Thoracic aorta (tissue), 2 donors: ENCODE results near the gene RPP40. TPM values are rescaled to one million over a fixed set of nuclear protein-coding genes. Genes with fewer than 3 reads are reported as not detected.

ENCODE experiments used
- ATAC-seq: fragments of 150-250 bp; one replicate; pipeline ENCODE4 v1.8.0; 2017; ENCODE audit warnings: low read depth; ENCODE audit not compliant: insufficient number of reproducible peaks, low FRiP score
- DNase-seq: peaks from one replicate; pipeline ENCODE4 v3.0.0-alpha.2; 2020; ENCODE audit warnings: low spot score
- H3K27ac ChIP-seq, 2 donors: fragments of 200-600 bp; sonication (generic); 1 replicate in 1 of 2; 2 replicates in 1 of 2; pipeline ENCODE4 v1.5.1; 2016; ENCODE audit warnings: mild to moderate bottlenecking in 2 of 2, moderate library complexity in 2 of 2
- H3K27me3 ChIP-seq: fragments of 200-600 bp; sonication (generic); replicated peaks from 2 replicates; pipeline ENCODE4 v1.6.0; 2016; ENCODE audit warnings: mild to moderate bottlenecking; ENCODE audit not compliant: insufficient read depth
- H3K36me3 ChIP-seq: fragments of 200-600 bp; sonication (generic); one replicate; pipeline ENCODE4 v1.5.1; 2016
- H3K4me1 ChIP-seq, 2 donors: fragments of 200-600 bp; sonication (generic); 1 replicate in 1 of 2; 2 replicates in 1 of 2; pipeline versions ENCODE4 v1.5.1 to v1.6.0; 2016; ENCODE audit warnings: low read depth in 2 of 2, mild to moderate bottlenecking in 1 of 2; ENCODE audit not compliant: control insufficient read depth in 1 of 2
- H3K4me3 ChIP-seq: fragments of 200-600 bp; sonication (generic); 2 replicates; pipeline ENCODE4 v1.5.1; 2016; ENCODE audit warnings: mild to moderate bottlenecking
- H3K9me3 ChIP-seq: fragments of 200-600 bp; sonication (generic); 2 replicates; pipeline ENCODE4 v1.5.1; 2016
- CTCF ChIP-seq: fragments of 200-600 bp; sonication (generic); IDR thresholded peaks from one replicate; pipeline ENCODE4 v1.5.1; 2019; ENCODE audit warnings: antibody characterized with exemption
- total RNA-seq, 2 donors: library from RNA; depleted of rRNA; stranded (reverse); fragments of >200 nt; gene quantifications; one replicate each; pipeline versions ENCODE4 v1.1.0 to v1.2.3, GENCODE V29; 2016

RPP40 gene
- total RNA-seq, 2 donors from 2014 or later, result 2.4 to 11.4 TPM

- Histone ChIP-seq H3K9me3 (peaks cover 10% of the 10 kb centered on the region), H3K36me3 (no peaks in the 10 kb centered on the region), H3K27ac (no peak overlapping the region), H3K27me3 (no peaks in the 10 kb centered on the region), H3K4me3 (no peak overlapping the region), H3K4me1 (peaks cover 0 to 11% of the 10 kb centered on the region in 2 donors)
- no peak for TF ChIP-seq CTCF
- DNase-seq (no peak), ATAC-seq (no peak)
Measured at GRCh38 chr6:4977468-4977867, 26.4 kb downstream of the RPP40 start.

DNA sequence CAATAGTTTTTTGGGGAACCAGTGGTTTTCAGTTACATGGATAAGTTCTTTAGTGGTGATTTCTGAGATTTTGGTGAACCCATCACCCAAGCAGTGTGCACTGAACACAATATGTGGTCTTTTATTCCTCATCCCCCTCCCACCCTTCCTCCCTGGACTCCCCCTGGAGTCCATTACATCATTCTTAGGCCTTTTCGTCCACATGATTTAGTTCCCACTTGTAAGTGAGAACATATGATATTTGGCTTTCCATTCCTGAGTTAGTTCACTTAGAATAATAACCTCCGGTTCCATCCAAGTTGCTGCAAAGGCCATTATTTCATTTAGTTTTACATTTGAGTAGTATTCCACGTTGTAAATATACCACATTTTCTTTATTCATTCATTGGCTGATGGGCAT, 28.3 kb downstream of the RPP40 start:
- Histone ChIP-seq H3K9me3 (peaks cover 10% of the 10 kb centered on the region), H3K4me1 (peaks cover 0 to 11% of the 10 kb centered on the region in 2 donors), H3K36me3 (no peaks in the 10 kb centered on the region), H3K27ac (no peak overlapping the region), H3K27me3 (no peaks in the 10 kb centered on the region), H3K4me3 (no peak overlapping the region)
- TF ChIP-seq CTCF, result no peak
- ATAC-seq, result no peak
- no peak for DNase-seq

- DNase-seq, result no peak
- peak overlapping the region; percentile 53 to 63 for H3K27ac ChIP-seq
- no peak for TF ChIP-seq CTCF
- no peak overlapping the region for H3K4me3 ChIP-seq
- peaks cover 10% of the 10 kb centered on the region for H3K9me3 ChIP-seq
- H3K4me1 ChIP-seq, result peaks cover 0 to 11% of the 10 kb centered on the region in 2 donors
- no peaks in the 10 kb centered on the region for H3K27me3 ChIP-seq
- no peaks in the 10 kb centered on the region for H3K36me3 ChIP-seq
- ATAC-seq, result no peak
Measured at GRCh38 chr6:4974962-4975361, 28.9 kb downstream of the RPP40 start.

- H3K4me3 ChIP-seq, result peak overlapping the region; percentile 31
- DNase-seq (no peak), ATAC-seq (no peak)
- H3K4me1 ChIP-seq, result peaks cover 0 to 11% of the 10 kb centered on the region in 2 donors
- no peaks in the 10 kb centered on the region for H3K36me3 ChIP-seq
- TF ChIP-seq CTCF, result no peak
- peaks cover 3% of the 10 kb centered on the region for H3K9me3 ChIP-seq
- peak overlapping the region; percentile 53 to 63 for H3K27ac ChIP-seq
- no peaks in the 10 kb centered on the region for H3K27me3 ChIP-seq
Measured at GRCh38 chr6:4973982-4974745, 29.7 kb downstream of the RPP40 start.

GRCh38 chr6:4973415-4973814, 30.4 kb downstream of the RPP40 start:
- no peak overlapping the region for H3K4me3 ChIP-seq
- H3K36me3 ChIP-seq, result no peaks in the 10 kb centered on the region
- ATAC-seq (no peak), DNase-seq (no peak)
- H3K27ac ChIP-seq, result peak overlapping the region in 1 of 2 donors; percentile 53
- H3K4me1 ChIP-seq, result peaks cover 0 to 11% of the 10 kb centered on the region in 2 donors
- H3K9me3 ChIP-seq, result no peaks in the 10 kb centered on the region
- no peaks in the 10 kb centered on the region for H3K27me3 ChIP-seq
- no peak for TF ChIP-seq CTCF
